Measurements from ENCODE around the gene SASH1.

Gene SASH1

DNA sequence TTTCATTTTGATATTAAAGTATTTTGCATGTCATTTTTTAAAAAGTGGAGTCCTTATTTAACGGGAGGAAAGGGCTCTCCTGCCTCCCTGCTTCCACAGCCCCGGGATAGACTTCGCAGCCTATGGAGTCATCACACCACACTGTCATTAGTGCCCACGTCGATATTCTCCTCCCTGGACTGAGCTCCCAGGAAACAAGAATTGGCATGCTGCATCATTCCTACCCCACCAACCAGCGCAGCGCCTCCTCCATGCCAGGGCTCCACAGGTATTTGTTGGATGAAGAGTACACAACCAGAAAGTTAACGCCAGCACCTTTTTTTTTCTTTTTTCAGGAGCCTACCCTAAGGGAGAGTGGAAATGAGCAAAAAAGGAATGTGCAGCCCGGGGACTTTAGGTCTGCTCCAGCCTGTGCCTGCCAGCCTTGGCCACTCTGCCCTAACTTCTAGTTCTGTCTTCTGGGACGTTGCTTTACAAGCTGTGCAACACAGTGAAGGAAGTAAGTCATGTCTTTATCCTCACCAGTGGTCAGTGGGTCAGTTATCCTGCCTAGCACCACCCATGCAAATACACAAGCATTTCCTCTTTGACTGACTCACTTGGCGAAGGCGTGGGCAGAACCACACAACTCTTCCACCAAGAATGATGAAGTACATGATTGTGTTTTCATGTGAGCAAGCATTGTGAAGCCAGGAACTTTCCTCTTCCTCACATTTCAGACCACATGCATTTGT is 223.5 kb downstream of the SASH1 start:
- no peak overlapping the region for H3K4me2 ChIP-seq (ENCODE audit: low read length)

DNA sequence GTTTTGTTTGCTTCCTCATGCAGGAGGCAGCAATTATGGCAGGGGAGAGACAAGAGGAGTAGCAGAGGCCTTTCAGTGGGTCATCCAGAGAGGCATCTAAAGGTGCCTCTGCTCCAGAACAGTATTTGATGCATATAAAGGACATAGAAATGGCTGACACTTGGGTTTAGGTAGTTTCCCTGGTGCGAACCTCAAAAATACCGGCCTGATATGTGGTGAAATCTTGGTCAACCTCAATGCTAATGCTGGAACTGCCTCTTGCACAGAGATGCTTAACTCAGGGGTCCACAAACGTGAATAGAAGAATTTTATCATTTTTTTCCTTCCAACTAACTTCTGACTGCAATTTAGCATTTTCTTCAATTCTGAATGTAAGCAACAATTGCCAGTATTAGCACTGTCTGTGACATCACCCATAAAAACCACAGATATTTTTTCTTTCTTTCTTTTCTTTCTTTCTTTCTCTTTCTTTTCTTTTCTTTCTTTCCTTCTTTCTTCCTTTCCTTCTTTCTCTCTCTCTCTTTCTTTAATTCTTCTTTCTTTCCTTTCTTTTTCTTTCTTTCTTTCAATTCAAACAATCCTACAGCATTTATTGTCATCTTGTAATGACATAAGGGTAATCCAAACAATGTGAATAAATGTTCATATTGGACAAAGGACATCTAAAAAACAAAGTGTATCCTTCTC is 224.2 kb downstream of the SASH1 start:
- H3K9me2 ChIP-seq (replicated peaks; ENCODE audit: control insufficient read depth, low read length): no peaks in the 10 kb centered on the region
- no peaks in the 10 kb centered on the region for H3F3A ChIP-seq (ENCODE audit: control insufficient read depth, insufficient read depth)
- no peak overlapping the region for H3K4me2 ChIP-seq (ENCODE audit: low read length)
- peaks cover 2% of the 10 kb centered on the region; the same call in 1 of the 2 replicates for H3K27me3 ChIP-seq (ENCODE audit: control insufficient read depth, low read length)
- no peaks in the 10 kb centered on the region for H3K9me3 ChIP-seq (ENCODE audit: control insufficient read depth, insufficient read depth, low read length)
- no peak overlapping the region for H3K4me3 ChIP-seq (ENCODE audit: low read length)
- no peak overlapping the region for H3K27ac ChIP-seq (ENCODE audit: low read depth, low read length)
- no peak for TF ChIP-seq EZH2phosphoT487 (IDR thresholded peaks at IDR 0.05; ENCODE audit: borderline replicate concordance, low read length)
- TF ChIP-seq, protein P1, sequence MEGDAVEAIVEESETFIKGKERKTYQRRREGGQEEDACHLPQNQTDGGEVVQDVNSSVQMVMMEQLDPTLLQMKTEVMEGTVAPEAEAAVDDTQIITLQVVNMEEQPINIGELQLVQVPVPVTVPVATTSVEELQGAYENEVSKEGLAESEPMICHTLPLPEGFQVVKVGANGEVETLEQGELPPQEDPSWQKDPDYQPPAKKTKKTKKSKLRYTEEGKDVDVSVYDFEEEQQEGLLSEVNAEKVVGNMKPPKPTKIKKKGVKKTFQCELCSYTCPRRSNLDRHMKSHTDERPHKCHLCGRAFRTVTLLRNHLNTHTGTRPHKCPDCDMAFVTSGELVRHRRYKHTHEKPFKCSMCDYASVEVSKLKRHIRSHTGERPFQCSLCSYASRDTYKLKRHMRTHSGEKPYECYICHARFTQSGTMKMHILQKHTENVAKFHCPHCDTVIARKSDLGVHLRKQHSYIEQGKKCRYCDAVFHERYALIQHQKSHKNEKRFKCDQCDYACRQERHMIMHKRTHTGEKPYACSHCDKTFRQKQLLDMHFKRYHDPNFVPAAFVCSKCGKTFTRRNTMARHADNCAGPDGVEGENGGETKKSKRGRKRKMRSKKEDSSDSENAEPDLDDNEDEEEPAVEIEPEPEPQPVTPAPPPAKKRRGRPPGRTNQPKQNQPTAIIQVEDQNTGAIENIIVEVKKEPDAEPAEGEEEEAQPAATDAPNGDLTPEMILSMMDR (IDR thresholded peaks at IDR 0.05; ENCODE audit: low read depth, low read length, poor library complexity, severe bottlenecking): no peak
- H3K79me2 ChIP-seq (ENCODE audit: control insufficient read depth, low read length): no peaks in the 10 kb centered on the region
- H3K36me3 ChIP-seq (ENCODE audit: control insufficient read depth, low read length): no peaks in the 10 kb centered on the region
- H3K4me1 ChIP-seq (ENCODE audit: control insufficient read depth, low read length): no peaks in the 10 kb centered on the region
- H4K20me1 ChIP-seq (ENCODE audit: control insufficient read depth, insufficient read depth, low read depth, low read length): no peaks in the 10 kb centered on the region

More for the DNA sequence above, 223.5 kb downstream of the SASH1 start:
- H3K36me3 ChIP-seq (ENCODE audit: control insufficient read depth, low read length): no peaks in the 10 kb centered on the region
- H4K20me1 ChIP-seq (ENCODE audit: control insufficient read depth, insufficient read depth, low read depth, low read length): no peaks in the 10 kb centered on the region
- H3K4me1 ChIP-seq (ENCODE audit: control insufficient read depth, low read length): no peaks in the 10 kb centered on the region
- H3K27me3 ChIP-seq (ENCODE audit: control insufficient read depth, low read length): peaks cover 2% of the 10 kb centered on the region; the same call in 1 of the 2 replicates
- no peaks in the 10 kb centered on the region for H3K9me3 ChIP-seq (ENCODE audit: control insufficient read depth, insufficient read depth, low read length)
- no peak for TF ChIP-seq EZH2phosphoT487 (IDR thresholded peaks at IDR 0.05; ENCODE audit: borderline replicate concordance, low read length)
- TF ChIP-seq, protein P1 (IDR thresholded peaks at IDR 0.05; ENCODE audit: low read depth, low read length, poor library complexity, severe bottlenecking): no peak
- no peak overlapping the region for H3K4me3 ChIP-seq (ENCODE audit: low read length)
- no peak overlapping the region for H3K27ac ChIP-seq (ENCODE audit: low read depth, low read length)
- no peaks in the 10 kb centered on the region for H3K9me2 ChIP-seq (replicated peaks; ENCODE audit: control insufficient read depth, low read length)
- no peaks in the 10 kb centered on the region for H3K79me2 ChIP-seq (ENCODE audit: control insufficient read depth, low read length)
- H3F3A ChIP-seq (ENCODE audit: control insufficient read depth, insufficient read depth): no peaks in the 10 kb centered on the region

DNA sequence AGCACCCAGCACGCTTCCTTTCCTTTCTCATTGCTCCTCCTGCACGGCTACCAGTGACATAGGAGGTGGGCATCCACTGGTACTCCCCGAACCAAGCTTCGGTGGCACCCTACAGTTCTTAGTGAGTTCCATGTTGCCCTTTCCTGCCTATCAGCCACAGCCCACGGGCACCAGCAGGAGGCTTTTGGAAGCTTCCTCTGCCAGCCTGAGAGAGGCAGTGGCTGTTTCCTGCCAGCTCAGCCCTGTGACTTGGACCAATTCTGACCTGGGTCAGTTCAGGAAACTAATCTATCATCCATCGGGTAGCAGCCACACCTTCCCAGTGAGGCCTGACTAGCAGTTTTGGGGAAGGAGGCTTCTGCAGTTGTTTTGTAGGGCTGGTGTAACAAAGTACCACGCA is 227.8 kb downstream of the SASH1 start:
- H3K9me2 ChIP-seq (replicated peaks; ENCODE audit: control insufficient read depth, low read length): no peaks in the 10 kb centered on the region
- no peak overlapping the region for H3K4me3 ChIP-seq (ENCODE audit: low read length)
- H3F3A ChIP-seq (ENCODE audit: control insufficient read depth, insufficient read depth): no peaks in the 10 kb centered on the region
- no peaks in the 10 kb centered on the region for H4K20me1 ChIP-seq (ENCODE audit: control insufficient read depth, insufficient read depth, low read depth, low read length)
- no peaks in the 10 kb centered on the region for H3K9me3 ChIP-seq (ENCODE audit: control insufficient read depth, insufficient read depth, low read length)
- no peaks in the 10 kb centered on the region for H3K4me1 ChIP-seq (ENCODE audit: control insufficient read depth, low read length)
- H3K27ac ChIP-seq (ENCODE audit: low read depth, low read length): no peak overlapping the region
- H3K4me2 ChIP-seq (ENCODE audit: low read length): no peak overlapping the region
- H3K36me3 ChIP-seq (ENCODE audit: control insufficient read depth, low read length): no peaks in the 10 kb centered on the region
- no peak for TF ChIP-seq EZH2phosphoT487 (IDR thresholded peaks at IDR 0.05; ENCODE audit: borderline replicate concordance, low read length)
- TF ChIP-seq, protein P1 (IDR thresholded peaks at IDR 0.05; ENCODE audit: low read depth, low read length, poor library complexity, severe bottlenecking): no peak
- no peaks in the 10 kb centered on the region for H3K79me2 ChIP-seq (ENCODE audit: control insufficient read depth, low read length)
- peaks cover 6% of the 10 kb centered on the region; the same call in 1 of the 2 replicates for H3K27me3 ChIP-seq (ENCODE audit: control insufficient read depth, low read length)

Measured in DOHH2 (cell line).